ENCODE results near the gene DMRT3. TPM values are rescaled to one million over a fixed set of nuclear protein-coding genes. Genes with fewer than 3 reads are reported as not detected.
A peak's percentile ranks its signal among the peaks of the same experiment; 100 is the strongest.

Gene DMRT3
- polyA plus RNA-seq, 1 experiment = not detected

- Histone ChIP-seq H3K4me3 (ENCODE audit: low read depth, low read length) (no peak overlapping the region), H3K27ac (ENCODE audit: low read depth, low read length) (no peak overlapping the region), H3K9me3 (ENCODE audit: control insufficient read depth, insufficient read depth, low read length) (peaks cover 28% of the 10 kb centered on the region; the same call in 1 of the 2 replicates), H3K27me3 (ENCODE audit: control insufficient read depth, insufficient read depth, low read length) (peaks cover 84% of the 10 kb centered on the region)
- CTCF ChIA-PET = no interaction called here
- no peak for TF ChIP-seq CTCF (IDR thresholded peaks at IDR 0.05; ENCODE audit: low read depth, low read length)
- no peak for DNase-seq (ENCODE audit: low read depth, low spot score)
- POLR2A ChIA-PET = no interaction called here
These were observed 6.1 kb upstream of the DMRT3 start for GRCh38 chr9:970151-970996.

- Histone ChIP-seq H3K27ac (ENCODE audit: low read depth, low read length) (no peak overlapping the region), H3K27me3 (ENCODE audit: control insufficient read depth, insufficient read depth, low read length) (peaks cover 85% of the 10 kb centered on the region), H3K9me3 (ENCODE audit: control insufficient read depth, insufficient read depth, low read length) (peaks cover 28% of the 10 kb centered on the region; the same call in 1 of the 2 replicates), H3K4me3 (ENCODE audit: low read depth, low read length) (no peak overlapping the region)
- ChIA-PET POLR2A (no interaction called here), CTCF (no interaction called here)
- DNase-seq (ENCODE audit: low read depth, low spot score) = no peak
- TF ChIP-seq CTCF (IDR thresholded peaks at IDR 0.05; ENCODE audit: low read depth, low read length) = no peak
These were observed 4.5 kb upstream of the DMRT3 start for GRCh38 chr9:971901-972500.

GRCh38 chr9:972501-973294 lies 3.8 kb upstream of the DMRT3 start:
- H3K9me3 ChIP-seq (ENCODE audit: control insufficient read depth, insufficient read depth, low read length) = peaks cover 28% of the 10 kb centered on the region; the same call in 1 of the 2 replicates
- CTCF ChIA-PET = no interaction called here
- POLR2A ChIA-PET = no interaction called here
- no peak overlapping the region for H3K4me3 ChIP-seq (ENCODE audit: low read depth, low read length)
- peaks cover 84% of the 10 kb centered on the region for H3K27me3 ChIP-seq (ENCODE audit: control insufficient read depth, insufficient read depth, low read length)
- DNase-seq (ENCODE audit: low read depth, low spot score) = no peak
- TF ChIP-seq CTCF (IDR thresholded peaks at IDR 0.05; ENCODE audit: low read depth, low read length) = no peak
- no peak overlapping the region for H3K27ac ChIP-seq (ENCODE audit: low read depth, low read length)

- no peak for TF ChIP-seq CTCF (IDR thresholded peaks at IDR 0.05; ENCODE audit: low read depth, low read length)
- Histone ChIP-seq H3K9me3 (ENCODE audit: control insufficient read depth, insufficient read depth, low read length) (peaks cover 28% of the 10 kb centered on the region; the same call in 1 of the 2 replicates), H3K27ac (ENCODE audit: low read depth, low read length) (peak overlapping the region; percentile 11), H3K27me3 (ENCODE audit: control insufficient read depth, insufficient read depth, low read length) (peaks cover 86% of the 10 kb centered on the region), H3K4me3 (ENCODE audit: low read depth, low read length) (no peak overlapping the region)
- no peak for DNase-seq (ENCODE audit: low read depth, low spot score)
- ChIA-PET CTCF (no interaction called here), POLR2A (no interaction called here)
These were observed 3.1 kb upstream of the DMRT3 start for GRCh38 chr9:973295-973834.
